Measurements from ENCODE around the gene AADACL4.
A peak's percentile ranks its signal among the peaks of the same experiment; 100 is the strongest.

Gene AADACL4

DNA sequence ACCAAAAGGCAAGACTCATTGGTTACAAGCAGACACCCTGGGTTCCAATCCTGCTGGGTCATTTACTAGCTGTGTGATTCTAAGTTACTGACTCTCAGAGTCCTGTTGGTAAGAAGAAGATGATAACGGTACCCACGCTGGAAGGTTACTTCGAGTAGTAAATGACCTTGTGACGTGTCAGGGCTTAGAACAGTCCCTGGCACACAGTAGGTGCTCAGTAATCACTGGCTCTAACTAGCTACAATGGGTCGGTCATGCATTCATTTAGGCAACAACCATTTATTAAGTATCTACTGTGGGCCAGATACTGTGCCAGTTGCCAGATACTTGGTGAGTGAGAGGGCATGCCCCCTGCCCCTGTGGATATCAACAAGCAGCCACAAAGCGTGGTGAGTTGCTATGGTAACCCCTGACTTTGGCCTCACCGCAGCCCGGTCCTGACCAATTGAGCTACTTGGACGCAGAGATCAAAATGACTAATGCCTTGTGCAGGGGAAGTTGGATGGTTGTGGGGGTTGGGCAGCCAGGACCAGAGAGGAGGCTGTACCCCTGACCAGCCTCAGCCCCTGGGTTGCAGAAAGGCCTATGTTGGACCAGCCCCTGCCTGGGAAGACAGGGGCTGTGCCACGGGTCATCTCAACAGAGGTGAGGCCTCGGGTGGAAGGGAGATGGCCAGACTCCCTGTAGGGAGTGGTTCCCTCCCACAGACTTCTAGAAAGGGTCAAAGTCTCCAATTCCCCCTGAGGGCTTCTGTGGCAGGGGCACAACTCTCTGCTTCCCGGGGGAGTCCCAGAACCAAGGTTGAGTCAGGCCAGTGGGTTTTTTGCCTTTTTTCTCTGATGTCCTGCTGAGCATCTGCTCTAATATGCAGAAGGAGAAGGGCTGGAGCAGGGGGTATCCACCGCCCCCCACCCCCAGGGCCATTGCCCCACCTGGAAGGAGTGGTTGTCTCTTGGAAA lies 41.9 kb upstream of the AADACL4 start:
- no peak overlapping the region for H2BK120ac ChIP-seq (ENCODE audit: low read depth, low read length)
- DNase-seq, result peak; percentile 43

DNA sequence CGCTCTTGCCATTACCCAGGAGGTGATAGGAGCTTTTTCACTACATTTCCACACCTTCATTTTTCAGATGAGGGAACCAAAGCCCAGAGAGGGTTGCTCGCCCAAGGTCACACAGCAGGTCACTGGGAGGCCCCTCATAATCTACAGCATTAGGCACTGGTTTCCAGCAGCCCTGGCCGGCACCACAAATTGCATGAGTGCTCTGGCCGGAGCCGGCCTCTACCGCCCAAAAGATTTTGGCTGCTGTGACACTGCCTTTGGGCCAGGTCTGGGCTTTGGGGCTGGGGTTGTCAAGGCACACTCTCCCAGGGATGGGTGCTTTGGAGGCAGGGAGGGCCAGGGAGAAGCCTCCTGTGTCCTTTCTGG lies 41.2 kb upstream of the AADACL4 start:
- WGBS (ENCODE audit: extremely low coverage, insufficient coverage, low lambda C conversion rate), result no CpG with 5 or more reads among the region's 6 CpGs
- H4K5ac ChIP-seq (ENCODE audit: low read length), result no peak overlapping the region
- H3K79me2 ChIP-seq (ENCODE audit: control insufficient read depth, insufficient read depth, low read length), result no peaks in the 10 kb centered on the region
- no peaks in the 10 kb centered on the region for H3K27me3 ChIP-seq (ENCODE audit: insufficient read depth, low read length, poor library complexity)
- H3K9ac ChIP-seq (ENCODE audit: low read length), result no peak overlapping the region
- H3K56ac ChIP-seq (ENCODE audit: low read length), result no peak overlapping the region
- H2BK120ac ChIP-seq (ENCODE audit: low read depth, low read length), result no peak overlapping the region
- no peaks in the 10 kb centered on the region for H3K4me1 ChIP-seq (ENCODE audit: control insufficient read depth, low read depth, low read length)
- DNase-seq, result no peak
- no peaks in the 10 kb centered on the region for H3K79me1 ChIP-seq (ENCODE audit: low read length)
- H2BK5ac ChIP-seq (ENCODE audit: low read length), result no peak overlapping the region
- H3K4me2 ChIP-seq (ENCODE audit: low read length), result no peak overlapping the region
- H3K4ac ChIP-seq (ENCODE audit: low read depth, low read length), result no peak overlapping the region
- no peak overlapping the region for H4K8ac ChIP-seq (ENCODE audit: low read depth, low read length)
- H2AK5ac ChIP-seq (ENCODE audit: low read length), result no peak overlapping the region
- no peak overlapping the region for H3K4me3 ChIP-seq (ENCODE audit: low read length)
- H3K18ac ChIP-seq (ENCODE audit: low read length), result no peak overlapping the region
- H3K27ac ChIP-seq (ENCODE audit: low read depth, low read length), result no peak overlapping the region
- H3K23ac ChIP-seq (ENCODE audit: low read length), result no peak overlapping the region
- H3K36me3 ChIP-seq (ENCODE audit: control insufficient read depth, insufficient read depth, low read length), result no peaks in the 10 kb centered on the region
- H2BK15ac ChIP-seq (replicated peaks; ENCODE audit: low read depth), result no peak overlapping the region

More for the DNA sequence above, 41.9 kb upstream of the AADACL4 start:
- no peaks in the 10 kb centered on the region for H3K36me3 ChIP-seq (ENCODE audit: control insufficient read depth, insufficient read depth, low read length)
- no peaks in the 10 kb centered on the region for H3K79me2 ChIP-seq (ENCODE audit: control insufficient read depth, insufficient read depth, low read length)
- H4K5ac ChIP-seq (ENCODE audit: low read length), result no peak overlapping the region
- H3K4me3 ChIP-seq (ENCODE audit: low read length), result no peak overlapping the region
- no peaks in the 10 kb centered on the region for H3K27me3 ChIP-seq (ENCODE audit: insufficient read depth, low read length, poor library complexity)
- no peak overlapping the region for H3K9ac ChIP-seq (ENCODE audit: low read length)
- H2BK15ac ChIP-seq (replicated peaks; ENCODE audit: low read depth), result no peak overlapping the region
- no peak overlapping the region for H2AK5ac ChIP-seq (ENCODE audit: low read length)
- H3K4me2 ChIP-seq (ENCODE audit: low read length), result no peak overlapping the region
- no peak overlapping the region for H3K23ac ChIP-seq (ENCODE audit: low read length)
- WGBS (ENCODE audit: extremely low coverage, insufficient coverage, low lambda C conversion rate), result no CpG with 5 or more reads among the region's 13 CpGs
- H4K8ac ChIP-seq (ENCODE audit: low read depth, low read length), result no peak overlapping the region
- no peaks in the 10 kb centered on the region for H3K79me1 ChIP-seq (ENCODE audit: low read length)
- H2BK5ac ChIP-seq (ENCODE audit: low read length), result no peak overlapping the region
- H3K18ac ChIP-seq (ENCODE audit: low read length), result no peak overlapping the region
- no peaks in the 10 kb centered on the region for H3K4me1 ChIP-seq (ENCODE audit: control insufficient read depth, low read depth, low read length)
- H3K4ac ChIP-seq (ENCODE audit: low read depth, low read length), result no peak overlapping the region
- H3K27ac ChIP-seq (ENCODE audit: low read depth, low read length), result no peak overlapping the region
- H3K56ac ChIP-seq (ENCODE audit: low read length), result no peak overlapping the region

DNA sequence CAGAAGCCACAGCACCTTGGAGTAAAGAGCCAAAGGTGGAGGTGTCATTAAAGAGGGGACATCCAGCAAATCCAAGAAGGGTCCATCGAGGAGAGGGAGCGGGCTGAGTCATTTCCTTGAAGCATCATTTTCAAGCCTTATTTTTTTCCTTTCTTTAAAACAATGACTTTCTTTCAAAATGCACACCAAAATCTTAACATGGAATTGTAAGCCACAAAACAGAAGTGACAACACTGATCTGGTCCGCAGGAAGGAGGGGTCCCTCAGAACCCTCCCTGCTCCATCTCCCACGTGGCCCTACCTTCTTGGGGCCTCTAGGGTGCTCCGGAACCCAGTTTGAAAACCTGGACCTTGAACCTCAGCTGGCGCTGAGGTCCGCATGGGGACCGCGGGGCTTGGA lies 40.7 kb upstream of the AADACL4 start:
- no peak overlapping the region for H3K4me3 ChIP-seq (ENCODE audit: low read length)
- no peak overlapping the region for H2BK15ac ChIP-seq (replicated peaks; ENCODE audit: low read depth)
- no peak overlapping the region for H3K4ac ChIP-seq (ENCODE audit: low read depth, low read length)
- H3K23ac ChIP-seq (ENCODE audit: low read length), result no peak overlapping the region
- no peak for DNase-seq
- H3K9ac ChIP-seq (ENCODE audit: low read length), result no peak overlapping the region
- no peak overlapping the region for H3K4me2 ChIP-seq (ENCODE audit: low read length)
- no peak overlapping the region for H4K8ac ChIP-seq (ENCODE audit: low read depth, low read length)
- no peak overlapping the region for H2BK120ac ChIP-seq (ENCODE audit: low read depth, low read length)
- no peaks in the 10 kb centered on the region for H3K36me3 ChIP-seq (ENCODE audit: control insufficient read depth, insufficient read depth, low read length)
- H3K27ac ChIP-seq (ENCODE audit: low read depth, low read length), result no peak overlapping the region
- no peak overlapping the region for H2AK5ac ChIP-seq (ENCODE audit: low read length)
- H3K79me2 ChIP-seq (ENCODE audit: control insufficient read depth, insufficient read depth, low read length), result no peaks in the 10 kb centered on the region
- no peak overlapping the region for H4K5ac ChIP-seq (ENCODE audit: low read length)
- H3K79me1 ChIP-seq (ENCODE audit: low read length), result no peaks in the 10 kb centered on the region
- no peak overlapping the region for H2BK5ac ChIP-seq (ENCODE audit: low read length)
- H3K18ac ChIP-seq (ENCODE audit: low read length), result no peak overlapping the region
- no peaks in the 10 kb centered on the region for H3K27me3 ChIP-seq (ENCODE audit: insufficient read depth, low read length, poor library complexity)
- WGBS (ENCODE audit: extremely low coverage, insufficient coverage, low lambda C conversion rate), result no CpG with 5 or more reads among the region's 9 CpGs
- no peak overlapping the region for H3K56ac ChIP-seq (ENCODE audit: low read length)
- no peaks in the 10 kb centered on the region for H3K4me1 ChIP-seq (ENCODE audit: control insufficient read depth, low read depth, low read length)

DNA sequence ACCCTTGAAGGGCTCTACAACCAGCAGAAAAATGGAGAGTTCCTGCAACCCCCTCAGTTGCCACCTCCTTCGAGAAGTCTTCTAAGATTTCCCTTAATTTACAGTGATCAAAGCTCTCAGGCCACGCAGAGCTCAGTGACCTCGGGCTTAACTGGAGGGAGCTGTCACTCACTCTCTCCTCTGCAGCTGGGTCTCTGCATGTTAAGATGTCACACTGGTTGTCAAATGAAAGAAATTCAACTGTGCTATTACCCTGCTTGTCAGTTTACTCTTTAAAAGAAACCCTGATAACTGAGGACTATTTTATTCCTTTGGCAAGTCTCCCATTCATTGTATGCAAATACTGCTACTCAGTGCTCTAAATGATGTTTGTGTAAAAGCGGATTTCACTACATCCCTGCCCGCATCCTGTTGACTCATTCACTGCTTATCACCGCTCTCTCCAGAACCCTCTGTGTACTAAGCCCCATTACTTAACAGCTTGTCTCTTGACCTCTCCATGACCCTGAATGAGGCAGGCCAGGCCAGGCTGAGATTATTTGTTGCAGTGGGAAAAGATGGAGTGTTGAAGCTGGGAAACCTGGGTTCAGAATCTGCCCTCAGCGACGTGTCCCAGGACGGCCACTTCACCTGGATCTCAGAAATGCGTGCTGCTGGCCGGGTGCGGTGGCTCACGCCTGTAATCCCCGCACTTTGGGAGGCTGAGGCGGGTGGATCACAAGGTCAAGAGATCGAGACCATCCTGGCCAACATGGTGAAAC lies 39.6 kb upstream of the AADACL4 start:
- Histone ChIP-seq H2BK120ac (ENCODE audit: low read depth, low read length) (no peak overlapping the region), H3K9ac (ENCODE audit: low read length) (no peak overlapping the region), H3K79me1 (ENCODE audit: low read length) (no peaks in the 10 kb centered on the region), H4K8ac (ENCODE audit: low read depth, low read length) (no peak overlapping the region), H2AK5ac (ENCODE audit: low read length) (no peak overlapping the region), H3K27me3 (ENCODE audit: insufficient read depth, low read length, poor library complexity) (no peaks in the 10 kb centered on the region), H2BK15ac (replicated peaks; ENCODE audit: low read depth) (no peak overlapping the region), H3K4ac (ENCODE audit: low read depth, low read length) (no peak overlapping the region), H3K56ac (ENCODE audit: low read length) (no peak overlapping the region), H3K4me1 (ENCODE audit: control insufficient read depth, low read depth, low read length) (no peaks in the 10 kb centered on the region), H3K79me2 (ENCODE audit: control insufficient read depth, insufficient read depth, low read length) (no peaks in the 10 kb centered on the region), H3K18ac (ENCODE audit: low read length) (no peak overlapping the region), H3K36me3 (ENCODE audit: control insufficient read depth, insufficient read depth, low read length) (no peaks in the 10 kb centered on the region), H3K27ac (ENCODE audit: low read depth, low read length) (no peak overlapping the region), H2BK5ac (ENCODE audit: low read length) (no peak overlapping the region), H3K23ac (ENCODE audit: low read length) (no peak overlapping the region), H3K4me3 (ENCODE audit: low read length) (no peak overlapping the region), H3K4me2 (ENCODE audit: low read length) (no peak overlapping the region), H4K5ac (ENCODE audit: low read length) (no peak overlapping the region)
- DNase-seq, result peak; percentile 98
- WGBS (ENCODE audit: extremely low coverage, insufficient coverage, low lambda C conversion rate), result no CpG with 5 or more reads among the region's 16 CpGs

DNA sequence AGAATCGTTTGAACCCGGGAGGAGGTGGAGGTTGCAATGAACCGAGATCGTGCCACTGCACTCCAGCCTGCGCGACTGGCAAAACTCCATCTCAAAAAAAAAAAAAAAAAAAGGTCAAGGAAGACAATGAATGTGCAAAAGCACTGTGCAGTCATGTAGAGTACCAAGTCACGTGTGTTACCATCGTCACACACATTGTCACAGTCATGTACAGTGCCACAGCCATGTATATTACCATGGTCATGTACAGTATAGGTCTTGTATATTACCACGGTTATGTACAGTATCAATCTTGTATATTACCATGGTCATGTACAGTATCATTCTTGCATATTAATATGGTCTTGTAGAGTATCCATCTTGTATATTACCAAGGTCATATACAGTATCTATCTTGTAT lies 38.9 kb upstream of the AADACL4 start:
- H3K27ac ChIP-seq (ENCODE audit: low read depth, low read length), result no peak overlapping the region
- WGBS (ENCODE audit: extremely low coverage, insufficient coverage, low lambda C conversion rate), result no CpG with 5 or more reads among the region's 9 CpGs
- no peaks in the 10 kb centered on the region for H3K36me3 ChIP-seq (ENCODE audit: control insufficient read depth, insufficient read depth, low read length)

More for the DNA sequence above, 38.9 kb upstream of the AADACL4 start:
- no peak overlapping the region for H4K5ac ChIP-seq (ENCODE audit: low read length)
- H3K56ac ChIP-seq (ENCODE audit: low read length), result no peak overlapping the region
- H3K23ac ChIP-seq (ENCODE audit: low read length), result no peak overlapping the region
- no peak overlapping the region for H3K18ac ChIP-seq (ENCODE audit: low read length)
- H3K79me2 ChIP-seq (ENCODE audit: control insufficient read depth, insufficient read depth, low read length), result no peaks in the 10 kb centered on the region
- no peaks in the 10 kb centered on the region for H3K27me3 ChIP-seq (ENCODE audit: insufficient read depth, low read length, poor library complexity)
- no peak overlapping the region for H3K4me3 ChIP-seq (ENCODE audit: low read length)
- DNase-seq, result no peak
- H2BK15ac ChIP-seq (replicated peaks; ENCODE audit: low read depth), result no peak overlapping the region
- no peak overlapping the region for H2BK120ac ChIP-seq (ENCODE audit: low read depth, low read length)
- no peak overlapping the region for H3K4me2 ChIP-seq (ENCODE audit: low read length)
- no peak overlapping the region for H3K4ac ChIP-seq (ENCODE audit: low read depth, low read length)
- no peak overlapping the region for H3K9ac ChIP-seq (ENCODE audit: low read length)
- H3K79me1 ChIP-seq (ENCODE audit: low read length), result no peaks in the 10 kb centered on the region
- no peak overlapping the region for H4K8ac ChIP-seq (ENCODE audit: low read depth, low read length)
- no peak overlapping the region for H2AK5ac ChIP-seq (ENCODE audit: low read length)
- no peak overlapping the region for H2BK5ac ChIP-seq (ENCODE audit: low read length)
- no peaks in the 10 kb centered on the region for H3K4me1 ChIP-seq (ENCODE audit: control insufficient read depth, low read depth, low read length)
